Measurements from ENCODE around the gene TNC.

TNC gene

DNA sequence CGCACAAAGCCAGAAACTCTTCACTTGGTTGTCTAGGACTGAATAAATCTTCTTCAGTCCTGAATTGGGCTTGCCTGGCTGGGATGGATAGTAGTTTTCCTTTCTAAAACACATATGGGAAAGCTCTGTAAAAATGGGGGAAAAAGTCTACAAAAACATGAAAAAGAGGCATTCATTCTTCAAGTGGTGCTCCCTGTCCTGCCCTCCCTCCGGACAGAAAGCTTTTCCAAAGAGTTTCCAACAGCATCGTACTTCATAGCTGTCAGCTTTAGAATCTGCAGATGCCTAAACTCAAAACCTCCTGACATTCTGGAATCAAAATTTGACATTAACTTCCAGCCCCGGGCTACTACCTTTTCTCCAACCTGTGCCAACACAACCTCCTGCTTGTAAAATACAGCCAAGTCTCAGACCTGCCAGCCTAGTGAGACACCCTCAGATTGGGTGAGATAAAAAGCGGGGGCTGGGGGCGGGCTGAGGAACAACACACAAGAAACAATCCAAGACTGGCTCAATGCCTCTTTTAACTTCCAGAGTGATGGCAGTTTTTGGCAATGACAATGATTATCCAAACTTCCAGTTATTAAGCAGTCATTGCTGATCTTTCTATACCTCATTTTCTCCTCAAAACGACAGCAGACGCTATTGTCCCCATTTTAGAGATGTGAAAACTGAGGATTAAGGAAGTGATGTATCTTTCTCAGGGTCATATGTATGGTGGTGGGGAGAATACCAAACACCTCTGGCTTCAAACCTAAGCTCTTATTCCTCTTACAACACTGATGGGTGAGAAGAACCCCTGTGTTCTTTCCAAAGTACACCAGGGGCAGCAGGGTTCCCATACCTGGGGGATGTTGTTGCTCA is 1.3 kb downstream of the TNC start:
- Histone ChIP-seq H3F3A (ENCODE audit: insufficient read depth, low read length) (no peaks in the 10 kb centered on the region), H3K27me3 (replicated peaks; ENCODE audit: insufficient read depth, low read length) (no peaks in the 10 kb centered on the region), H4K20me1 (ENCODE audit: insufficient read depth, low read length) (no peaks in the 10 kb centered on the region), H3K9me2 (replicated peaks; ENCODE audit: insufficient read depth, low read length) (no peaks in the 10 kb centered on the region), H3K4me3 (ENCODE audit: low read length) (no peak overlapping the region), H2AFZ (ENCODE audit: low read length) (no peak overlapping the region), H3K79me2 (ENCODE audit: low read length) (no peaks in the 10 kb centered on the region), H3K36me3 (replicated peaks; ENCODE audit: insufficient read depth, low read length) (no peaks in the 10 kb centered on the region), H3K27ac (ENCODE audit: low read length) (no peak overlapping the region), H3K4me1 (ENCODE audit: low read length) (peaks cover 10% of the 10 kb centered on the region; the same call in 1 of the 2 replicates), H3K9me3 (replicated peaks; ENCODE audit: insufficient read depth, low read length) (no peaks in the 10 kb centered on the region), H3K4me2 (ENCODE audit: low read depth, low read length) (no peak overlapping the region), H3K9ac (ENCODE audit: low read length) (no peak overlapping the region)
- DNase-seq: no peak
- no peak for TF ChIP-seq EZH2phosphoT487 (IDR thresholded peaks at IDR 0.05; ENCODE audit: low read length)
- no peak for TF ChIP-seq EZH2 (optimal IDR thresholded peaks at IDR 0.05; ENCODE audit: low read depth, low read length)
- no peak for TF ChIP-seq CTCF (IDR thresholded peaks at IDR 0.05; ENCODE audit: low read length)

DNA sequence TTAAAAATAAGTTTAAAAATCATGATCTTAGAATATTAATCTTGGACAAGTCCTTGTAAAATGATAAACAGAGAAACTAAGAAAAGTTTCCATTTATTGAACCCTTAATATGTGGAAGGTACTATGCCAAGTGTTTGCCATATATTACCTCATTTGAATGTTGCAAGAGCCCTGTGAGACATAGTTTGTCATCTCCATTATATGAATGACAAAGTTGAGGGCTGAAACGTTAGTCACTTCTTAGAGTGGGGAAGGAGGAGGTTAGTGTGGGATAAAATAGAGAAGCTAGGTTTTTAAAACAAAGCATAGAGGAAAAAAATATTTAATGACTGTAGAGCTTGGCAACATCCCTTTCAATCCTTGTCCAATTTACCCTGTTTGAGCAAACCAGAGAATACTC is 2.0 kb downstream of the TNC start:
- H4K20me1 ChIP-seq (ENCODE audit: insufficient read depth, low read length): no peaks in the 10 kb centered on the region
- H3K4me1 ChIP-seq (ENCODE audit: low read length): peaks cover 4% of the 10 kb centered on the region; the same call in 1 of the 2 replicates
- H3K9me2 ChIP-seq (replicated peaks; ENCODE audit: insufficient read depth, low read length): no peaks in the 10 kb centered on the region
- H3F3A ChIP-seq (ENCODE audit: insufficient read depth, low read length): no peaks in the 10 kb centered on the region
- H3K4me2 ChIP-seq (ENCODE audit: low read depth, low read length): no peak overlapping the region
- H2AFZ ChIP-seq (ENCODE audit: low read length): no peak overlapping the region
- H3K9me3 ChIP-seq (replicated peaks; ENCODE audit: insufficient read depth, low read length): no peaks in the 10 kb centered on the region
- H3K9ac ChIP-seq (ENCODE audit: low read length): no peak overlapping the region
- H3K27ac ChIP-seq (ENCODE audit: low read length): no peak overlapping the region
- no peaks in the 10 kb centered on the region for H3K36me3 ChIP-seq (replicated peaks; ENCODE audit: insufficient read depth, low read length)
- H3K79me2 ChIP-seq (ENCODE audit: low read length): no peaks in the 10 kb centered on the region
- H3K4me3 ChIP-seq (ENCODE audit: low read length): no peak overlapping the region
- H3K27me3 ChIP-seq (replicated peaks; ENCODE audit: insufficient read depth, low read length): no peaks in the 10 kb centered on the region
- DNase-seq: no peak
- TF ChIP-seq EZH2 (optimal IDR thresholded peaks at IDR 0.05; ENCODE audit: low read depth, low read length): no peak
- no peak for TF ChIP-seq CTCF (IDR thresholded peaks at IDR 0.05; ENCODE audit: low read length)
- TF ChIP-seq EZH2phosphoT487 (IDR thresholded peaks at IDR 0.05; ENCODE audit: low read length): no peak

DNA sequence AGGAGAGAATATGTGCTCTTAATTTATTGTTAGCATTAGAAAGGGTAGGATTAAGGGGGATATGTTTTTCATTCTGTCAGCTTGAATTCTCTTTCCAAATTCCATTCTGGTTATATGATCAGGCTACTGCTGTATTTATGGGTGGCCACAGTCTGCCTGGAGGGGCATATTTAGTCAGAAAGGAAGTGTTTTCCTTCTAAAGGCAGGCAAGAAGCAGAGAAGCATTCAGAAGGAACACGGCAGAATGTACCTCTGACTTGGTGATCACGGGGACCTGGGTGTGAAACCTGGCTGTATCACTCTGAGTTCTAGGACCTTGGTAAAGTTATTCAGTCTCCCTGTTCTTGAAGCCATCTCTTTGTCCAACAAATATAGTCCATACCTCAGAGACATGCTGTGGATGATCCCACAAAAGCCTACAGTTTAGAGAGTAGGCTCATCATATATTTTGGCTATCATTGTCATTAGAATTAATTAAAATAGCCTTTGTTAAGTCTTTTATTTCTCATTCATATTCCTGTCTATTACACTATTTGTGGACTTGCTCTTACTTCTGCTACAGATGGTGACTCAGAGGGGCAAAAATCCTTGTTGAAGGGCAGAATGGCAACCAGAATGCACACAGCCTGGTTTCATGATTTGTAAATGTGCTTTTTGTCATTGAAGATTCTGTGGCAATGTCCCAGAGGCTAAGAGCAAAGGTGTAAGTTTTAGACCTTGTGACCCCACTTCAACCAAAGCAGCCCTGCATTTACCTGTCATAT is 2.7 kb downstream of the TNC start:
- Histone ChIP-seq H2AFZ (ENCODE audit: low read length) (no peak overlapping the region), H3K4me1 (ENCODE audit: low read length) (no peaks in the 10 kb centered on the region), H3K4me2 (ENCODE audit: low read depth, low read length) (no peak overlapping the region), H3K27ac (ENCODE audit: low read length) (no peak overlapping the region), H3K4me3 (ENCODE audit: low read length) (no peak overlapping the region), H3K9me3 (replicated peaks; ENCODE audit: insufficient read depth, low read length) (no peaks in the 10 kb centered on the region), H3K79me2 (ENCODE audit: low read length) (no peaks in the 10 kb centered on the region), H3K27me3 (replicated peaks; ENCODE audit: insufficient read depth, low read length) (no peaks in the 10 kb centered on the region), H3F3A (ENCODE audit: insufficient read depth, low read length) (no peaks in the 10 kb centered on the region), H3K9me2 (replicated peaks; ENCODE audit: insufficient read depth, low read length) (no peaks in the 10 kb centered on the region), H3K9ac (ENCODE audit: low read length) (no peak overlapping the region), H4K20me1 (ENCODE audit: insufficient read depth, low read length) (no peaks in the 10 kb centered on the region), H3K36me3 (replicated peaks; ENCODE audit: insufficient read depth, low read length) (no peaks in the 10 kb centered on the region)
- no peak for TF ChIP-seq CTCF (IDR thresholded peaks at IDR 0.05; ENCODE audit: low read length)
- no peak for DNase-seq
